ENCODE data around the gene ITGA4.

- no peak for TF ChIP-seq POLR2A (IDR thresholded peaks at IDR 0.05; ENCODE audit: low read depth, low read length)
- no peak for TF ChIP-seq MYC (IDR thresholded peaks at IDR 0.05; ENCODE audit: low read depth, low read length)
- no peak for TF ChIP-seq CTCF (IDR thresholded peaks at IDR 0.05; ENCODE audit: extremely low read depth in 1 of 2, insufficient read depth in 1 of 2, low read depth in 1 of 2, low read length in 2 of 2)
- TF ChIP-seq EZH2 (IDR thresholded peaks at IDR 0.05; ENCODE audit: borderline replicate concordance, low read depth, low read length, severe bottlenecking) = no peak
- TF ChIP-seq POLR2AphosphoS5 (IDR thresholded peaks at IDR 0.05; ENCODE audit: insufficient read depth, low read depth, low read length) = no peak
- TF ChIP-seq FOS (IDR thresholded peaks at IDR 0.05; ENCODE audit: borderline replicate concordance, insufficient read depth, low read length) = no peak
- TF ChIP-seq JUN (IDR thresholded peaks at IDR 0.05; ENCODE audit: borderline replicate concordance, insufficient read depth, insufficient read length, low read depth) = no peak
- no peak for TF ChIP-seq MAX (IDR thresholded peaks at IDR 0.05; ENCODE audit: insufficient read depth, insufficient read length)
These were observed 2.4 kb downstream of the ITGA4 start for GRCh38 chr2:181459621-181460021.

All from endothelial cell of umbilical vein (primary cell).